Keratinocyte (primary cell): ENCODE results near the gene RAVER1. TPM values are rescaled to one million over a fixed set of nuclear protein-coding genes. Genes with fewer than 3 reads are reported as not detected.

Experiments
- DNase-seq: peaks from one replicate; pipeline ENCODE4 v3.0.0-alpha.2; 2011; ENCODE audit warnings: low read depth, missing footprints, low spot score
- FAIRE-seq: peaks from 2 replicates; lab custom pipeline; 2011; peaks lifted over from hg19 to GRCh38; lab: Jason Lieb, UNC
- H2AFZ ChIP-seq: 2 replicates; pipeline ENCODE4 v1.6.0; 2012; ENCODE audit warnings: low read length, control low read depth, inconsistent platforms; ENCODE audit not compliant: control insufficient read depth
- H3K27ac ChIP-seq: 2 replicates; pipeline ENCODE4 v1.5.1; 2011; ENCODE audit warnings: low read length; ENCODE audit not compliant: control insufficient read depth, insufficient read depth
- H3K27me3 ChIP-seq: 3 replicates; pipeline ENCODE4 v1.6.0; 2011; ENCODE audit warnings: low read length; ENCODE audit not compliant: control insufficient read depth, insufficient read depth; ENCODE audit errors: extremely low read depth
- H3K36me3 ChIP-seq, 2 experiments: 2 replicates in 1 of 2; 3 replicates in 1 of 2; pipeline ENCODE4 v1.5.1; 2011; ENCODE audit warnings: low read length in 2 of 2, mild to moderate bottlenecking in 1 of 2; ENCODE audit not compliant: control insufficient read depth in 2 of 2, insufficient read depth in 2 of 2; ENCODE audit errors: extremely low read depth in 1 of 2
- H3K4me1 ChIP-seq: 3 replicates; pipeline ENCODE4 v1.5.1; 2011; ENCODE audit warnings: low read length; ENCODE audit not compliant: control insufficient read depth, insufficient read depth; ENCODE audit errors: extremely low read depth
- H3K4me2 ChIP-seq: 3 replicates; pipeline ENCODE4 v1.6.0; 2011; ENCODE audit warnings: low read depth, low read length; ENCODE audit not compliant: control insufficient read depth, insufficient read depth; ENCODE audit errors: extremely low read depth
- H3K4me3 ChIP-seq, 3 experiments: fragments of 200-600 bp in 1 of 3; sonication (generic) in 1 of 3; 2 replicates in 2 of 3; 3 replicates in 1 of 3; pipeline ENCODE4 v1.5.1; 2011 to 2016; ENCODE audit warnings: low read length in 3 of 3, mild to moderate bottlenecking in 3 of 3, control low read depth in 2 of 3, inconsistent platforms in 1 of 3, low read depth in 1 of 3, mixed read lengths in 1 of 3, mixed run types in 1 of 3, moderate library complexity in 1 of 3; ENCODE audit not compliant: control insufficient read depth in 2 of 3, insufficient read depth in 2 of 3; ENCODE audit errors: extremely low read depth in 1 of 3
- H3K79me2 ChIP-seq: 2 replicates; pipeline ENCODE4 v1.6.0; 2012; ENCODE audit warnings: low read length; ENCODE audit not compliant: control insufficient read depth, insufficient read depth
- H3K9ac ChIP-seq: 3 replicates; pipeline ENCODE4 v1.6.0; 2011; ENCODE audit warnings: low read length; ENCODE audit not compliant: control insufficient read depth, insufficient read depth; ENCODE audit errors: extremely low read depth
- H3K9me1 ChIP-seq: 3 replicates; pipeline ENCODE4 v1.6.0; 2011; ENCODE audit warnings: low read length; ENCODE audit not compliant: control insufficient read depth, insufficient read depth; ENCODE audit errors: extremely low read depth
- H3K9me3 ChIP-seq: 2 replicates; pipeline ENCODE4 v1.5.1; 2012; ENCODE audit warnings: low read depth, low read length; ENCODE audit not compliant: control insufficient read depth
- H4K20me1 ChIP-seq: 3 replicates; pipeline ENCODE4 v1.6.0; 2011; ENCODE audit warnings: low read length; ENCODE audit not compliant: control insufficient read depth, insufficient read depth; ENCODE audit errors: extremely low read depth
- CTCF ChIP-seq, 3 experiments: IDR thresholded peaks in 1 of 3; conservative IDR thresholded peaks in 1 of 3; optimal IDR thresholded peaks in 1 of 3; 2 replicates in 2 of 3; 3 replicates in 1 of 3; pipeline versions ENCODE3 to v1.5.1; 2011; ENCODE audit warnings: low read length in 3 of 3, mild to moderate bottlenecking in 3 of 3, moderate library complexity in 2 of 3, control low read depth in 1 of 3, inconsistent platforms in 1 of 3; ENCODE audit not compliant: insufficient read depth in 2 of 3; ENCODE audit errors: extremely low read depth in 1 of 3
- EZH2 ChIP-seq: IDR thresholded peaks from one replicate; pipeline ENCODE4 v1.6.1; 2012; ENCODE audit warnings: inconsistent platforms, mild to moderate bottlenecking, low read length, moderate library complexity
- dilution Hi-C: fragments of 300-500 bp; cut with MboI; formaldehyde crosslinking; loops from one replicate; pipeline ENCODE4 v1.7.0; 2020; ENCODE audit warnings: low sequenced_read_pairs; ENCODE audit not compliant: extremely low pct_ligation_motif_present
- polyA plus RNA-seq, 5 experiments: library from polyadenylated mRNA; depleted of rRNA in 3 of 5; stranded (reverse) in 3 of 5; stranded (forward) in 1 of 5; unstranded in 1 of 5; fragments of >200 nt; gene quantifications; 1 replicate in 1 of 5; 2 replicates in 3 of 5; 3 replicates in 1 of 5; pipeline versions ENCODE4 v1.2.1 to v1.2.3, GENCODE V29; 2011 to 2012; ENCODE audit warnings: missing spikeins in 2 of 5, low read depth in 1 of 5, low replicate concordance in 1 of 5

RAVER1 gene
- polyA plus RNA-seq, 1 donor (not counting 4 experiments of a cell fraction or from before 2014, with no cell fraction given): 0.84 TPM

DNA sequence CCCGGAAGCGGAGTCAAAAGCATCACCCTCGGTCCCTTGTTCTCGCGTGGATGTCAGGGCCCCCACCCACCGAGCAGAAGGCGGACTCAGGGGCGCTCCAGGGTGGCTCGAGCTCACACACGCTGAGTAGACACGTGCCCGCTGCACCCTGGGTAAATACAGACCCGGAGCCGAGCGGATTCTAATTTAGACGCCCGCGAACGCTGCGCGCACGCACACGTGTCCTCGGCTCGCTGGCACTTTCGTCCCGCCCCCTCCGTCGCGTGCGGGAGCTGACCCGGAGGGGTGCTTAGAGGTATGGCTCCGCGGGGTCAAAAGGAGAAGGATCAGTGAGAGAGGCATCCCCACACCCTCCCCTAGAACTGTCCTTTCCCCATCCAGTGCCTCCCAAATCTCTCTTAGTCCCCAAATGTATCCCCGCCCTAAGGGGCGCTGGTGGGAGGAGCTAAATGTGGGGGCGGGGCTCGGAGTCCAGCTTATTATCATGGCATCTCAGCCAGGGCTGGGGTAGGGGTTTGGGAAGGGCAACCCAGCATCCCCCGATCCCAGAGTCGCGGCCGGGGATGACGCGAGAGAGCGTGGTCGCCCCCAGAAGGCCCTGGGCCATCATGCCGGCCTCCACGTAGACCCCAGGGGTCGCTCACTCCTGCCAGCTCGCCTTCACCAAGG is 44.0 kb downstream of the RAVER1 start:
- H3K4me1 ChIP-seq: peaks cover 40% of the 10 kb centered on the region
- H4K20me1 ChIP-seq: no peaks in the 10 kb centered on the region
- no peaks in the 10 kb centered on the region for H3K79me2 ChIP-seq
- H3K4me2 ChIP-seq: peak overlapping the region; percentile 76
- H3K36me3 ChIP-seq: no peaks in the 10 kb centered on the region
- no peaks in the 10 kb centered on the region for H3K9me3 ChIP-seq
- peak overlapping the region; percentile 27 to 66 (median 46) for H3K4me3 ChIP-seq
- DNase-seq (no peak), FAIRE-seq (no peak)
- TF ChIP-seq CTCF (optimal IDR thresholded peaks at IDR 0.05 in 1 of 3, IDR thresholded peaks at IDR 0.05 in 1 of 3, conservative IDR thresholded peaks at IDR 0.05 in 1 of 3; ENCODE audit: extremely low read depth in 1 of 3, insufficient read depth in 2 of 3, low read length in 3 of 3) (no peak), EZH2 (no peak)
- no peak overlapping the region for H3K27ac ChIP-seq
- H3K27me3 ChIP-seq: peaks cover 64% of the 10 kb centered on the region
- H3K9ac ChIP-seq: peak overlapping the region; percentile 4
- dilution Hi-C loops: no loop called here
- peak overlapping the region; percentile 66 for H2AFZ ChIP-seq
- H3K9me1 ChIP-seq: no peaks in the 10 kb centered on the region

DNA sequence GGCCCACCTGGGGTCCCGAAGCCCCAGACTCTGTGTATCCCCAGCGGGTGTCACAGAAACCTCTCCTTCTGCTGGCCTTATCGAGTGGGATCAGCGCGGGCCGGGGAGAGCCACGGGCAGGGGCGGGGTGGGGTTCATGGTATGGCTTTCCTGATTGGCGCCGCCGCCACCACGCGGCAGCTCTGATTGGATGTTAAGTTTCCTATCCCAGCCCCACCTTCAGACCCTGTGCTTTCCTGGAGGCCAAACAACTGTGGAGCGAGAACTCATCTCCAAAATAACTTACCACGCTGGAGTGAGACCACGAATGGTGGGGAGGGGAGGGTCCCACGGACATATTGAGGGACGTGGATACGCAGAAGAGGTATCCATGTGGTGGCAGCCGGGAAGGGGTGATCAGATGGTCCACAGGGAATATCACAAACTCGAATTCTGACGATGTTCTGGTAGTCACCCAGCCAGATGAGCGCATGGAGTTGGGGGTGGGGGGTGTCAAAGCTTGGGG is 44.6 kb downstream of the RAVER1 start:
- peak overlapping the region; percentile 4 for H3K9ac ChIP-seq
- H3K4me2 ChIP-seq: peak overlapping the region; percentile 76
- H3K4me3 ChIP-seq: peak overlapping the region in 2 of 3 experiments; percentile 27 to 66
- H4K20me1 ChIP-seq: no peaks in the 10 kb centered on the region
- H3K9me1 ChIP-seq: no peaks in the 10 kb centered on the region
- no peaks in the 10 kb centered on the region for H3K36me3 ChIP-seq
- H2AFZ ChIP-seq: peak overlapping the region; percentile 66
- peaks cover 58% of the 10 kb centered on the region for H3K27me3 ChIP-seq
- FAIRE-seq (no peak), DNase-seq (no peak)
- peaks cover 43% of the 10 kb centered on the region for H3K4me1 ChIP-seq
- H3K9me3 ChIP-seq: no peaks in the 10 kb centered on the region
- H3K79me2 ChIP-seq: no peaks in the 10 kb centered on the region
- no peak for TF ChIP-seq EZH2
- no peak for TF ChIP-seq CTCF (optimal IDR thresholded peaks at IDR 0.05 in 1 of 3, IDR thresholded peaks at IDR 0.05 in 1 of 3, conservative IDR thresholded peaks at IDR 0.05 in 1 of 3; ENCODE audit: extremely low read depth in 1 of 3, insufficient read depth in 2 of 3, low read length in 3 of 3)
- no peak overlapping the region for H3K27ac ChIP-seq
- dilution Hi-C loops: no loop called here
